Stimulated activated CD8-positive, alpha-beta memory T cell treated with anti-CD3 and anti-CD28 coated beads, Interleukin-4, amount 100 ng/mL, for 4 hours (primary cell): ENCODE results near the gene ZBED4.

Experiments used
- DNase-seq, 2 donors: peaks; one replicate each; pipeline ENCODE4 v3.0.0-alpha.2; 2020; ENCODE audit warnings: low read depth in 2 of 2, low spot score in 1 of 2

Gene ZBED4

GRCh38 chr22:49917974-49918910, 64.6 kb downstream of the ZBED4 start, which contains the start of the genes ALG12 and CRELD2:
TSS of gene ALG12 (minus strand) at chr22:49918438. CDS start at chr22:49913765, 4,673 bp downstream.
TSS of gene CRELD2 (plus strand) at chr22:49918634. CDS start at chr22:49918770, 136 bp downstream.
- peak; percentile 93 to 94 for DNase-seq

- no peak for DNase-seq
Measured at GRCh38 chr22:49918911-49919881, 65.6 kb downstream of the ZBED4 start.

DNA sequence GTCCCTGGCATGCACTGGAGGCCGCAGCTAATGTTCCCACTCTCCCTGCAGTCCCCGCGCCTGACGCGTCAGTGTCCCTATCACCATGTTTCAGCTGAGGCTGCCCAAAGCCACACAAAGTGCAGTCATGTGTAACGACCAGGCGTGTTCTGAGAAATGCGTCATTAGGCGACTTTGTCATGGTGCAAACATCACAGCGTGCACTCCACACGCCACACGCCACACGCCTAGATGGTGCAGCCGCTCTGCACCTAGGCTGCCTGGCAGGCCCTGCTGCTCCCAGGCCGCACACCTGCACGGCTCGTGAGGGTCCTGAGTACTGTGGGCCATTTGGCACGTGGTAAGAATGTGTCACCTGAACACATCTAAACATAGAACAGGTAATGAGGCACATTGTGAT, 67.2 kb downstream of the ZBED4 start:
- DNase-seq: no peak

GRCh38 chr22:49921508-49922278, 68.0 kb downstream of the ZBED4 start:
- no peak for DNase-seq

DNA sequence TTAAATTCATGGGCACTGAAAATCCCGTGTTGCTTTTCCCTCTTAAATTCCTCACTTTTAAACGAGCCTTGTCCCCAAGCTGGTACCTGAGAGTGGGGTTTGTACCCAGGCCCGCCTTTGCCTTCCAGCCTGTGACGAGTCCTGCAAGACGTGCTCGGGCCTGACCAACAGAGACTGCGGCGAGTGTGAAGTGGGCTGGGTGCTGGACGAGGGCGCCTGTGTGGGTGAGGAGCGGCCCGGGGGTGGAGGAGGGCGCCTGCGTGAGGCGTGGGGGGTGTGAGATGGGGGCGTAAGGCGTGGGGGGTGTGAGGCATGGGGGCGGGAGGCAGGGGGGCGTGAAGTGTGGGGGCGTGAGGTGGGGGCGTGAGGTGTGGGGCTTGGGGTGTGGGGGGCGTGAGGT, 68.8 kb downstream of the ZBED4 start:
- no peak for DNase-seq

GRCh38 chr22:49922926-49923325, 69.3 kb downstream of the ZBED4 start:
- DNase-seq: no peak

DNA sequence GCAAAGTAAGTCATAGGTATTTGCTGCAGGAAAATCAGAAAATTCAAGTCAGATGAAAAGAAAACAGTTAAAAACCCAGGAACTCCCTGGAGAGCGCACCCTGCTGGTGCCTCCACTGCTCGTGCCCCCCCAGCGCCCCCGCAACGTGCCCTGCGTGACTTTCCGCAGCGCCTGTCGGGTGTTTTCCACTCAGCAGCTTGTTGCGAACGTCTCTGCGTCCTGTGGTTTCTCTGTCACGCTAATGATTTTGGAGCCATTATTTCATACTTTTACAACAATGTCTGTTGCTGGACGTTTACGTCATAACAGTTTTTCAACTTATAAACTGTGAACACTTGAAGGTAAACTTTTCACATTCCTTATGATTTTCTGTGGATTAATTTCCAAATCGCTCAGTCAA, 69.8 kb downstream of the ZBED4 start:
- DNase-seq: no peak

DNA sequence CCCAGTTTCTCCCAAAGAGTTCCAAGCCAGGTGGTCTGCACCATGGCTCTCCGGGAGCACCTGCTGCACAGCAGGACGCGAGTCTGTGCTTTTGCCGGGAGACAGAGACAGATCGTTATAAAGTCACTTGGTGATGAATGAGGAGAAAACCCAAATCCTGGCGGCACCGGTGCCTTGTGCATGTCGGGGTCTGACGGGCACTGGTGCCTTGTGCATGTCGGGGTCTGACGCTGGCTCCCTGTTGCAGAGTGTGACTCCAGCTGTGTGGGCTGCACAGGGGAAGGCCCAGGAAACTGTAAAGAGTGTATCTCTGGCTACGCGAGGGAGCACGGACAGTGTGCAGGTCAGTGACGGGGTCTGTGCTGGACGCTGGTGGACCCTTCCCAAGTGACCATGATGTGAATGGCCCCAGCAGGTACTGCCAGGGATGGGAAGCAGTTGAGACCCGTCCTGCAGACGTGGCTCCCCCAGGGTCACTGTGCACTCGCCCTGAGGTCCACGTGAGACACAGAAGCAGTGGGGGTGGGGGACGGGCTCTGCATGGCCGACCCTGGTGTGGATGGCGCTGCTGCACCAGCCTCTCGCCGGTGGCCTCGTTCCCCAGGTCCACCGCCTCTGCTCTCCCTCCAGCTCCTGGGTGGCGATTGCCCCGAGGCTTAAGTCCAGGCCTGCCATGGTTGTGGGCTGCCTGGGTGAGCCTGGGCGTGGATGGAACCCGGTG, 70.6 kb downstream of the ZBED4 start:
- DNase-seq: no peak

- peak; percentile 52 to 63 for DNase-seq
Measured at GRCh38 chr22:49925525-49926128, 72.0 kb downstream of the ZBED4 start.

DNA sequence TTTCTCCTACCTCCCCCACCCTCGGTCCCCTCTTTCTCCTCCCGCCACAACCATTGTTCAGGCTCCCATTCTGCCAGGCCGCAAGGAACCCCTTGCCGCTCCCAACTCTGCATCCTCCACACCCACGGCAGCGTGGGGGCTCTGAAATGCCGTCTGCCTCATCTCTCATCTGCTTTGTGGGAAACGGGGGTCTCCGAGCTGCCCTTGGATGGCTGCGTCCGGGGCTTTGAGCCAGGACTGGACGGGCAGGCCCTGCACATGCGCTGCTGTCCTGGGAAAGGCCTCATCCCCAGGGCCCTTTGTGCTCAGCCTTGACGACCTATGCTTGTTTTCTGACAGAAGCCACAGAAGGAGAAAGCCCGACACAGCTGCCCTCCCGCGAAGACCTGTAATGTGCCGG, 73.3 kb downstream of the ZBED4 start:
- no peak for DNase-seq

DNA sequence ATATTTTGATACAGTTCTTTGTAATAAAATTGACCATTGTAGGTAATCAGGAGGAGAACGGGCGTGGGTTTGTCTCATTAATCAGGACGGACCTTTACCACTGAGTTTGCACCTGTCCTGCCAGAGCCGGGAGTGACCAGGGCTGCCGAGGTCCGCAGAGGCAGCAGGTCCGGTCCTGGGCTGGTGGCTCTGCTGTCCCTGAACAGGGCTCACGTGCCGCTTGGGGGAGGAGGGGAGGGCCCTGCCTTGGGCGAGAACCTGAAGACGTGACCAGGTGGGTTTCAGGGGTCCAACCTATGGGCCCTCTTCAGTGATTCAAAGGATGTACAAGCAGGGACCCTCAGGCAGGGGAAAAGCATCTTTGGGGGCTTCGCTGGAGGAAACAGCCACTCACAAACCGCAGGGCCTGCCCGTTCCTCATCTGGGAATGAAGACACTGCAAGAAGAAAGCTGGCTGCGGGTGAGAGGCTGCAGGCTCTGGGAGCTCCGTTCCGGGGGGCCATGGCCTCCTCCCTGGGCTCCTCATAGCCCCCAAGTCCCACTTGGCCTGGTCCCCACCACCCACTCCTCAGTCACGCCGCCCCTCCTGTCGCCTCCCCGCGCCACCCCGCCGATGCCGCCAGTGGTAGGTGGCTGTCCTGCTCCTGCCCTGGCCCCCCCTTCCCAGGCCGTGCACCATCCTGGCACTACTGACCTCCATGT, 74.0 kb downstream of the ZBED4 start:
- DNase-seq: no peak

GRCh38 chr22:49928185-49928495, 74.5 kb downstream of the ZBED4 start:
- DNase-seq: no peak

- DNase-seq: no peak
Measured at GRCh38 chr22:49928555-49929210, 75.0 kb downstream of the ZBED4 start.

GRCh38 chr22:49929211-49929979, 75.8 kb downstream of the ZBED4 start:
- DNase-seq: peak; percentile 50 to 60

GRCh38 chr22:49929994-49930575, 76.4 kb downstream of the ZBED4 start:
- DNase-seq: no peak

GRCh38 chr22:49930596-49931412, 77.2 kb downstream of the ZBED4 start:
- DNase-seq: no peak
